GM04503 (cell line): ENCODE measurements around the gene OGFOD1.

Experiments used
- DNase-seq: peaks from one replicate; pipeline ENCODE4 v3.0.0-alpha.2; 2012; ENCODE audit warnings: low read depth

OGFOD1 gene

GRCh38 chr16:56450986-56451752 lies at the start of gene OGFOD1, which contains the start of gene NUDT21:
Gene OGFOD1, plus strand, starts transcription at chr16:56451554. Its CDS starts 59 bp downstream, at chr16:56451613.
Gene NUDT21, minus strand, starts transcription at chr16:56451332. Its CDS starts 130 bp downstream, at chr16:56451202.
- DNase-seq = peak; percentile 96

GRCh38 chr16:56405977-56406672 lies 45.2 kb upstream of the OGFOD1 start:
- DNase-seq = no peak

- DNase-seq = no peak
These were observed 42.8 kb upstream of the OGFOD1 start for GRCh38 chr16:56408379-56409098.

GRCh38 chr16:56409195-56409594 lies 42.2 kb upstream of the OGFOD1 start:
- no peak for DNase-seq

- no peak for DNase-seq
These were observed 40.2 kb upstream of the OGFOD1 start for GRCh38 chr16:56411123-56411522.

GRCh38 chr16:56411624-56412023 lies 39.7 kb upstream of the OGFOD1 start:
- DNase-seq = no peak

- DNase-seq = no peak
These were observed 38.0 kb upstream of the OGFOD1 start for GRCh38 chr16:56413381-56413780.

GRCh38 chr16:56414366-56414765 lies 37.0 kb upstream of the OGFOD1 start:
- DNase-seq = no peak

GRCh38 chr16:56415875-56416274 lies 35.5 kb upstream of the OGFOD1 start:
- DNase-seq = no peak

- DNase-seq = no peak
These were observed 34.2 kb upstream of the OGFOD1 start for GRCh38 chr16:56417138-56417537.

- no peak for DNase-seq
These were observed 31.4 kb upstream of the OGFOD1 start for GRCh38 chr16:56419740-56420548.

GRCh38 chr16:56420613-56421012 lies 30.7 kb upstream of the OGFOD1 start:
- no peak for DNase-seq

- no peak for DNase-seq
These were observed 30.0 kb upstream of the OGFOD1 start for GRCh38 chr16:56421313-56421712.

- no peak for DNase-seq
These were observed 29.2 kb upstream of the OGFOD1 start for GRCh38 chr16:56421976-56422669.

- no peak for DNase-seq
These were observed 28.4 kb upstream of the OGFOD1 start for GRCh38 chr16:56422896-56423441.

GRCh38 chr16:56423584-56424403 lies 27.6 kb upstream of the OGFOD1 start:
- DNase-seq = no peak

GRCh38 chr16:56424404-56424764 lies 27.0 kb upstream of the OGFOD1 start:
- DNase-seq = no peak

GRCh38 chr16:56424791-56425438 lies 26.4 kb upstream of the OGFOD1 start:
- no peak for DNase-seq

- DNase-seq = peak; percentile 22
These were observed 25.9 kb upstream of the OGFOD1 start, which contains the start of gene AMFR for GRCh38 chr16:56425439-56425832. Gene AMFR, minus strand, starts transcription at chr16:56425545. Its CDS starts 218 bp downstream, at chr16:56425327.
